ENCODE measurements around the gene MYBPHL. TPM values are rescaled to one million over a fixed set of nuclear protein-coding genes. Genes with fewer than 3 reads are reported as not detected.

Gene MYBPHL
- total and polyA plus RNA-seq, 2 of the 13 experiments (the other 11 are each of a cell fraction or from before 2014, with no cell fraction given) = 3.7 to 3.8 TPM

- TF ChIP-seq, protein P1, sequence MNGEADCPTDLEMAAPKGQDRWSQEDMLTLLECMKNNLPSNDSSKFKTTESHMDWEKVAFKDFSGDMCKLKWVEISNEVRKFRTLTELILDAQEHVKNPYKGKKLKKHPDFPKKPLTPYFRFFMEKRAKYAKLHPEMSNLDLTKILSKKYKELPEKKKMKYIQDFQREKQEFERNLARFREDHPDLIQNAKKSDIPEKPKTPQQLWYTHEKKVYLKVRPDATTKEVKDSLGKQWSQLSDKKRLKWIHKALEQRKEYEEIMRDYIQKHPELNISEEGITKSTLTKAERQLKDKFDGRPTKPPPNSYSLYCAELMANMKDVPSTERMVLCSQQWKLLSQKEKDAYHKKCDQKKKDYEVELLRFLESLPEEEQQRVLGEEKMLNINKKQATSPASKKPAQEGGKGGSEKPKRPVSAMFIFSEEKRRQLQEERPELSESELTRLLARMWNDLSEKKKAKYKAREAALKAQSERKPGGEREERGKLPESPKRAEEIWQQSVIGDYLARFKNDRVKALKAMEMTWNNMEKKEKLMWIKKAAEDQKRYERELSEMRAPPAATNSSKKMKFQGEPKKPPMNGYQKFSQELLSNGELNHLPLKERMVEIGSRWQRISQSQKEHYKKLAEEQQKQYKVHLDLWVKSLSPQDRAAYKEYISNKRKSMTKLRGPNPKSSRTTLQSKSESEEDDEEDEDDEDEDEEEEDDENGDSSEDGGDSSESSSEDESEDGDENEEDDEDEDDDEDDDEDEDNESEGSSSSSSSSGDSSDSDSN (CRISPR knock-in tag; IDR thresholded peaks at IDR 0.05) = peak; percentile 65
- TF ChIP-seq PHF20 (CRISPR knock-in tag; IDR thresholded peaks at IDR 0.05) = no peak
- no peak for TF ChIP-seq ZNF460 (CRISPR knock-in tag; IDR thresholded peaks at IDR 0.05; ENCODE audit: borderline replicate concordance)
- TF ChIP-seq MED13 (CRISPR knock-in tag; IDR thresholded peaks at IDR 0.05) = no peak
- TF ChIP-seq ZNF773 (CRISPR knock-in tag; IDR thresholded peaks at IDR 0.05; ENCODE audit: borderline replicate concordance) = no peak
- TF ChIP-seq NBN (conservative IDR thresholded peaks at IDR 0.05) = no peak
- TF ChIP-seq, protein P2, sequence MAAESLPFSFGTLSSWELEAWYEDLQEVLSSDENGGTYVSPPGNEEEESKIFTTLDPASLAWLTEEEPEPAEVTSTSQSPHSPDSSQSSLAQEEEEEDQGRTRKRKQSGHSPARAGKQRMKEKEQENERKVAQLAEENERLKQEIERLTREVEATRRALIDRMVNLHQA (CRISPR knock-in tag; IDR thresholded peaks at IDR 0.05) = no peak
- TF ChIP-seq CBX5 (CRISPR knock-in tag; IDR thresholded peaks at IDR 0.05; ENCODE audit: borderline replicate concordance) = peak; percentile 77; the same call in 1 of the 2 replicates
- TF ChIP-seq, protein P3, sequence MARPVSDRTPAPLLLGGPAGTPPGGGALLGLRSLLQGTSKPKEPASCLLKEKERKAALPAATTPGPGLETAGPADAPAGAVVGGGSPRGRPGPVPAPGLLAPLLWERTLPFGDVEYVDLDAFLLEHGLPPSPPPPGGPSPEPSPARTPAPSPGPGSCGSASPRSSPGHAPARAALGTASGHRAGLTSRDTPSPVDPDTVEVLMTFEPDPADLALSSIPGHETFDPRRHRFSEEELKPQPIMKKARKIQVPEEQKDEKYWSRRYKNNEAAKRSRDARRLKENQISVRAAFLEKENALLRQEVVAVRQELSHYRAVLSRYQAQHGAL (CRISPR knock-in tag; IDR thresholded peaks at IDR 0.05; ENCODE audit: not compliant biosample characterization) = no peak
- TF ChIP-seq, protein P4, sequence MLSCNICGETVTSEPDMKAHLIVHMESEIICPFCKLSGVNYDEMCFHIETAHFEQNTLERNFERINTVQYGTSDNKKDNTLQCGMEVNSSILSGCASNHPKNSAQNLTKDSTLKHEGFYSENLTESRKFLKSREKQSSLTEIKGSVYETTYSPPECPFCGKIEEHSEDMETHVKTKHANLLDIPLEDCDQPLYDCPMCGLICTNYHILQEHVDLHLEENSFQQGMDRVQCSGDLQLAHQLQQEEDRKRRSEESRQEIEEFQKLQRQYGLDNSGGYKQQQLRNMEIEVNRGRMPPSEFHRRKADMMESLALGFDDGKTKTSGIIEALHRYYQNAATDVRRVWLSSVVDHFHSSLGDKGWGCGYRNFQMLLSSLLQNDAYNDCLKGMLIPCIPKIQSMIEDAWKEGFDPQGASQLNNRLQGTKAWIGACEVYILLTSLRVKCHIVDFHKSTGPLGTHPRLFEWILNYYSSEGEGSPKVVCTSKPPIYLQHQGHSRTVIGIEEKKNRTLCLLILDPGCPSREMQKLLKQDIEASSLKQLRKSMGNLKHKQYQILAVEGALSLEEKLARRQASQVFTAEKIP (CRISPR knock-in tag; IDR thresholded peaks at IDR 0.05; ENCODE audit: borderline replicate concordance) = no peak
- TF ChIP-seq KLF6 (CRISPR knock-in tag; IDR thresholded peaks at IDR 0.05) = no peak
- TF ChIP-seq, protein P5, sequence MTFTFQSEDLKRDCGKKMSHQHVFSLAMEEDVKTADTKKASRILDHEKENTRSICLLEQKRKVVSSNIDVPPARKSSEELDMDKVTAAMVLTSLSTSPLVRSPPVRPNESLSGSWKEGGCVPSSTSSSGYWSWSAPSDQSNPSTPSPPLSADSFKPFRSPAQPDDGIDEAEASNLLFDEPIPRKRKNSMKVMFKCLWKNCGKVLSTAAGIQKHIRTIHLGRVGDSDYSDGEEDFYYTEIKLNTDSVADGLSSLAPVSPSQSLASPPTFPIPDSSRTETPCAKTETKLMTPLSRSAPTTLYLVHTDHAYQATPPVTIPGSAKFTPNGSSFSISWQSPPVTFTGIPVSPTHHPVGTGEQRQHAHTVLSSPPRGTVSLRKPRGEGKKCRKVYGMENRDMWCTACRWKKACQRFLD (CRISPR knock-in tag; IDR thresholded peaks at IDR 0.05; ENCODE audit: borderline replicate concordance) = 0 out of 2 replicates have a peak, but pooled peaks have one; percentile 44
- TF ChIP-seq ZSCAN31 (CRISPR knock-in tag; IDR thresholded peaks at IDR 0.05; ENCODE audit: low read depth) = peak; percentile 69
- TF ChIP-seq RFXAP (CRISPR knock-in tag; IDR thresholded peaks at IDR 0.05; ENCODE audit: borderline replicate concordance) = peak; percentile 58; the same call in 1 of the 2 replicates
- TF ChIP-seq, protein P6, sequence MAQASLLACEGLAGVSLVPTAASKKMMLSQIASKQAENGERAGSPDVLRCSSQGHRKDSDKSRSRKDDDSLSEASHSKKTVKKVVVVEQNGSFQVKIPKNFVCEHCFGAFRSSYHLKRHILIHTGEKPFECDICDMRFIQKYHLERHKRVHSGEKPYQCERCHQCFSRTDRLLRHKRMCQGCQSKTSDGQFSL (CRISPR knock-in tag; IDR thresholded peaks at IDR 0.05) = no peak
- peak; percentile 78 for TF ChIP-seq ZNF331 (CRISPR knock-in tag; IDR thresholded peaks at IDR 0.05)
- no peak for TF ChIP-seq SMAD1 (CRISPR knock-in tag; IDR thresholded peaks at IDR 0.05; ENCODE audit: borderline replicate concordance, low read depth)
- TF ChIP-seq MEF2D (CRISPR knock-in tag; IDR thresholded peaks at IDR 0.05) = no peak
- TF ChIP-seq KLF12 (CRISPR knock-in tag; IDR thresholded peaks at IDR 0.05; ENCODE audit: borderline replicate concordance) = no peak; the same call in 1 of the 2 replicates
- TF ChIP-seq SP2 (CRISPR knock-in tag; IDR thresholded peaks at IDR 0.05) = peak; percentile 41; the same call in 1 of the 2 replicates
- no peak for TF ChIP-seq PPARG (CRISPR knock-in tag; conservative IDR thresholded peaks at IDR 0.05)
- TF ChIP-seq GATAD2A (CRISPR knock-in tag; IDR thresholded peaks at IDR 0.05) = peak; percentile 79
- TF ChIP-seq NFATC3 (CRISPR knock-in tag; IDR thresholded peaks at IDR 0.05) = no peak
- TF ChIP-seq KAT7 (CRISPR knock-in tag; IDR thresholded peaks at IDR 0.05; ENCODE audit: borderline replicate concordance) = peak; percentile 46; the same call in 1 of the 2 replicates
These were observed 29.2 kb downstream of the MYBPHL start (continued) for GRCh38 chr1:109277434-109278204.
